ENCODE data around the gene SULT4A1.

The SULT4A1 gene

GRCh38 chr22:43811777-43812148 is 50.5 kb downstream of the SULT4A1 start:
- Histone ChIP-seq H3K4me1 (ENCODE audit: control insufficient read depth in 2 of 2, insufficient read depth in 2 of 2, low read length in 2 of 2) (peaks cover 8 to 13% of the 10 kb centered on the region in 2 donors), H3K9me3 (ENCODE audit: control insufficient read depth in 2 of 2, low read length in 2 of 2) (no peaks in the 10 kb centered on the region), H3K4me3 (ENCODE audit: low read length in 2 of 2) (peak overlapping the region; percentile 90 to 98), H3K27ac (ENCODE audit: low read depth in 2 of 2, low read length in 2 of 2) (peak overlapping the region in 1 of 2 donors; percentile 43), H3K9ac (ENCODE audit: low read depth in 1 of 2, low read length in 2 of 2) (peak overlapping the region; percentile 79 to 94), H3K36me3 (ENCODE audit: control insufficient read depth in 2 of 2, insufficient read depth in 2 of 2, low read length in 2 of 2) (no peaks in the 10 kb centered on the region), H3K27me3 (ENCODE audit: control insufficient read depth in 2 of 2, insufficient read depth in 2 of 2, low read length in 2 of 2) (no peaks in the 10 kb centered on the region)

GRCh38 chr22:43802897-43803495 is 59.3 kb downstream of the SULT4A1 start:
- H3K9ac ChIP-seq (ENCODE audit: low read depth in 1 of 2, low read length in 2 of 2) = no peak overlapping the region
- H3K27ac ChIP-seq (ENCODE audit: low read depth in 2 of 2, low read length in 2 of 2) = no peak overlapping the region
- H3K36me3 ChIP-seq (ENCODE audit: control insufficient read depth in 2 of 2, insufficient read depth in 2 of 2, low read length in 2 of 2) = no peaks in the 10 kb centered on the region
- H3K4me3 ChIP-seq (ENCODE audit: low read length in 2 of 2) = no peak overlapping the region
- H3K27me3 ChIP-seq (ENCODE audit: control insufficient read depth in 2 of 2, insufficient read depth in 2 of 2, low read length in 2 of 2) = no peaks in the 10 kb centered on the region
- no peaks in the 10 kb centered on the region for H3K9me3 ChIP-seq (ENCODE audit: control insufficient read depth in 2 of 2, low read length in 2 of 2)
- no peaks in the 10 kb centered on the region for H3K4me1 ChIP-seq (ENCODE audit: control insufficient read depth in 2 of 2, insufficient read depth in 2 of 2, low read length in 2 of 2)

- Histone ChIP-seq H3K4me3 (ENCODE audit: low read length in 2 of 2) (no peak overlapping the region), H3K9me3 (ENCODE audit: control insufficient read depth in 2 of 2, low read length in 2 of 2) (no peaks in the 10 kb centered on the region), H3K36me3 (ENCODE audit: control insufficient read depth in 2 of 2, insufficient read depth in 2 of 2, low read length in 2 of 2) (no peaks in the 10 kb centered on the region), H3K27me3 (ENCODE audit: control insufficient read depth in 2 of 2, insufficient read depth in 2 of 2, low read length in 2 of 2) (no peaks in the 10 kb centered on the region), H3K4me1 (ENCODE audit: control insufficient read depth in 2 of 2, insufficient read depth in 2 of 2, low read length in 2 of 2) (no peaks in the 10 kb centered on the region), H3K27ac (ENCODE audit: low read depth in 2 of 2, low read length in 2 of 2) (no peak overlapping the region), H3K9ac (ENCODE audit: low read depth in 1 of 2, low read length in 2 of 2) (no peak overlapping the region)
Observed at GRCh38 chr22:43800970-43801369, 61.3 kb downstream of the SULT4A1 start.

DNA sequence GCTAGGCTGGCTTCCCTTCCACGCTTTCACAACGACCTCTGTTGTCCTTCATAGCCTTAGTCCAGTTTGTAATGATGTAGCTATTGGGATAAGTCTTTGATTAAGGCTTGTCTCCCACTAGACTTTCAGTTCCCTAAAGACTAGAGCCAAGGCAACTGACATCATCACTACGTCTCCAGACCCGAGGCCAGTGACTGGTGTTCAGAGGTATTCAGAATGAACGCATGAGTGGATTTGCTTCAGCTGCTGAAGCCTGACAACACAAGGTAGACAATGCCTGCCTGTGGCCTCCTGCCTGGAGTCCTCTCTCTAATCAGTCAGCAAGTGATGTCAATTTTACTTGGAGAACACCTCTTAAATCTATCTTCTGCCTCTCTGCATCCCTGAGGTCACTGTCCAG is 63.8 kb downstream of the SULT4A1 start:
- H3K27ac ChIP-seq (ENCODE audit: low read depth in 2 of 2, low read length in 2 of 2) = no peak overlapping the region
- H3K36me3 ChIP-seq (ENCODE audit: control insufficient read depth in 2 of 2, insufficient read depth in 2 of 2, low read length in 2 of 2) = no peaks in the 10 kb centered on the region
- H3K9me3 ChIP-seq (ENCODE audit: control insufficient read depth in 2 of 2, low read length in 2 of 2) = no peaks in the 10 kb centered on the region
- H3K4me1 ChIP-seq (ENCODE audit: control insufficient read depth in 2 of 2, insufficient read depth in 2 of 2, low read length in 2 of 2) = no peaks in the 10 kb centered on the region
- H3K27me3 ChIP-seq (ENCODE audit: control insufficient read depth in 2 of 2, insufficient read depth in 2 of 2, low read length in 2 of 2) = no peaks in the 10 kb centered on the region
- no peak overlapping the region for H3K4me3 ChIP-seq (ENCODE audit: low read length in 2 of 2)
- no peak overlapping the region for H3K9ac ChIP-seq (ENCODE audit: low read depth in 1 of 2, low read length in 2 of 2)

- H3K9ac ChIP-seq (ENCODE audit: low read depth in 1 of 2, low read length in 2 of 2) = no peak overlapping the region
- no peaks in the 10 kb centered on the region for H3K36me3 ChIP-seq (ENCODE audit: control insufficient read depth in 2 of 2, insufficient read depth in 2 of 2, low read length in 2 of 2)
- no peaks in the 10 kb centered on the region for H3K4me1 ChIP-seq (ENCODE audit: control insufficient read depth in 2 of 2, insufficient read depth in 2 of 2, low read length in 2 of 2)
- H3K4me3 ChIP-seq (ENCODE audit: low read length in 2 of 2) = no peak overlapping the region
- no peak overlapping the region for H3K27ac ChIP-seq (ENCODE audit: low read depth in 2 of 2, low read length in 2 of 2)
- no peaks in the 10 kb centered on the region for H3K9me3 ChIP-seq (ENCODE audit: control insufficient read depth in 2 of 2, low read length in 2 of 2)
- no peaks in the 10 kb centered on the region for H3K27me3 ChIP-seq (ENCODE audit: control insufficient read depth in 2 of 2, insufficient read depth in 2 of 2, low read length in 2 of 2)
Observed at GRCh38 chr22:43796567-43796966, 65.7 kb downstream of the SULT4A1 start.

DNA sequence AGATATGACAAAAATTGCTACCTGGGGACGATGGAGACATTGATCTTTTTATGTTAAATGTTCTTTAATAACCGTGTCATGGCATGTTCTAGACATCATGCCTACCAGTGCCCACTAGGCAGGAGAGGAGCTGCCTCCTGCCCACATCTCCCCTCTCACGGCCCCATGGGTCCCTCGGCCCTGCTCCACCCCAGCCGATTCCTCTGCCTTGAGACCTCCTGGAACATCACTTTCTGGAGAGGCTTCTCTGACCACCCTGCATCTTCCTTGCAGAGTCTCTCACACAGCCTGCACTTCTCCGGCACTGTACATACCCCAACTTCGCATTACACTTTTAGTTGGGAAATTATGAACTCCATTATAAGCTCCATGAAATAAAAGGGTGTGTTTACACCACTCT is 67.0 kb downstream of the SULT4A1 start:
- no peak overlapping the region for H3K4me3 ChIP-seq (ENCODE audit: low read length in 2 of 2)
- no peaks in the 10 kb centered on the region for H3K4me1 ChIP-seq (ENCODE audit: control insufficient read depth in 2 of 2, insufficient read depth in 2 of 2, low read length in 2 of 2)
- no peak overlapping the region for H3K27ac ChIP-seq (ENCODE audit: low read depth in 2 of 2, low read length in 2 of 2)
- no peaks in the 10 kb centered on the region for H3K36me3 ChIP-seq (ENCODE audit: control insufficient read depth in 2 of 2, insufficient read depth in 2 of 2, low read length in 2 of 2)
- no peaks in the 10 kb centered on the region for H3K9me3 ChIP-seq (ENCODE audit: control insufficient read depth in 2 of 2, low read length in 2 of 2)
- H3K9ac ChIP-seq (ENCODE audit: low read depth in 1 of 2, low read length in 2 of 2) = no peak overlapping the region
- H3K27me3 ChIP-seq (ENCODE audit: control insufficient read depth in 2 of 2, insufficient read depth in 2 of 2, low read length in 2 of 2) = no peaks in the 10 kb centered on the region

DNA sequence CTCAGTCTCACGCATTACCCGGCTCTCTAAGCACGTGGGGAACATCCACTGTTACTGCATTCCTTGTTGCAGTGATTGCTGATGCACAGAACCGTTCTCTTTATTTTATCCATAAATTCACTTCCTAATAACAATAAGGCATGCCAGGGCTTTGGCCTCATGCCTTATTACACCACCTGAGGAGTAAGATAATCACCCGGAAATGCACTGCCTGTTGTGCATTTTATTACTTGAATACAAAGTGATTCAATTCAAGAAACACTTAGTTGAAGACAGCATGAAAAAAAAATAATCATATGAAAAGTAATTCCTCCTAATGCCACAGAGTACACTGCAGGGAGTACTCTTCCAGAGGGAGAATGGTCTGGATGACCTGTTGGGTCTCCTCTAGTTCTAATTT is 69.4 kb downstream of the SULT4A1 start:
- H3K9ac ChIP-seq (ENCODE audit: low read depth in 1 of 2, low read length in 2 of 2) = no peak overlapping the region
- no peak overlapping the region for H3K4me3 ChIP-seq (ENCODE audit: low read length in 2 of 2)
- no peaks in the 10 kb centered on the region for H3K27me3 ChIP-seq (ENCODE audit: control insufficient read depth in 2 of 2, insufficient read depth in 2 of 2, low read length in 2 of 2)
- no peak overlapping the region for H3K27ac ChIP-seq (ENCODE audit: low read depth in 2 of 2, low read length in 2 of 2)
- no peaks in the 10 kb centered on the region for H3K36me3 ChIP-seq (ENCODE audit: control insufficient read depth in 2 of 2, insufficient read depth in 2 of 2, low read length in 2 of 2)
- no peaks in the 10 kb centered on the region for H3K9me3 ChIP-seq (ENCODE audit: control insufficient read depth in 2 of 2, low read length in 2 of 2)
- H3K4me1 ChIP-seq (ENCODE audit: control insufficient read depth in 2 of 2, insufficient read depth in 2 of 2, low read length in 2 of 2) = peaks cover 0 to 3% of the 10 kb centered on the region in 2 donors

DNA sequence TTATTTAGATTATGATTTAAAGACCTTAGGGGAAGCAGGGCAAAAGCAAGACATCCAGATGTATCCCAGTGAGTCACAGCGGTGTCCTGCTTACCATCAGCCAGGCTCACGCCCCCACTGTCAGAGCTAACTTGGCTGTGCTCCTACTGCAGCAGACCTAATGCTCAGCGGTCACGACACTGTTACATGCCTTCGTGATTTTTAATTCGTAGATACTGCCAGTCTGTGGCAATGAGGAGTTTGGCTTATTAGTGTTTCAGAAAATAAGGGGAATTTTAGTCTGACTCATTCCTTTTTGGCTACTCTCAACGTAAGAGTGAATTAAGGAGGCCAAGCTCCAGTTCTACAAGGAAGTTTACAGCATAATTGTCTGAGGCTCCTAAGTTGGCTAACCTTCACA is 72.9 kb downstream of the SULT4A1 start:
- no peaks in the 10 kb centered on the region for H3K9me3 ChIP-seq (ENCODE audit: control insufficient read depth in 2 of 2, low read length in 2 of 2)
- no peaks in the 10 kb centered on the region for H3K27me3 ChIP-seq (ENCODE audit: control insufficient read depth in 2 of 2, insufficient read depth in 2 of 2, low read length in 2 of 2)
- H3K27ac ChIP-seq (ENCODE audit: low read depth in 2 of 2, low read length in 2 of 2) = no peak overlapping the region
- H3K4me1 ChIP-seq (ENCODE audit: control insufficient read depth in 2 of 2, insufficient read depth in 2 of 2, low read length in 2 of 2) = peaks cover 0 to 3% of the 10 kb centered on the region in 2 donors
- H3K4me3 ChIP-seq (ENCODE audit: low read length in 2 of 2) = no peak overlapping the region
- H3K36me3 ChIP-seq (ENCODE audit: control insufficient read depth in 2 of 2, insufficient read depth in 2 of 2, low read length in 2 of 2) = no peaks in the 10 kb centered on the region
- no peak overlapping the region for H3K9ac ChIP-seq (ENCODE audit: low read depth in 1 of 2, low read length in 2 of 2)

- no peaks in the 10 kb centered on the region for H3K27me3 ChIP-seq (ENCODE audit: control insufficient read depth in 2 of 2, insufficient read depth in 2 of 2, low read length in 2 of 2)
- no peaks in the 10 kb centered on the region for H3K9me3 ChIP-seq (ENCODE audit: control insufficient read depth in 2 of 2, low read length in 2 of 2)
- no peak overlapping the region for H3K27ac ChIP-seq (ENCODE audit: low read depth in 2 of 2, low read length in 2 of 2)
- H3K4me1 ChIP-seq (ENCODE audit: control insufficient read depth in 2 of 2, insufficient read depth in 2 of 2, low read length in 2 of 2) = no peaks in the 10 kb centered on the region
- no peaks in the 10 kb centered on the region for H3K36me3 ChIP-seq (ENCODE audit: control insufficient read depth in 2 of 2, insufficient read depth in 2 of 2, low read length in 2 of 2)
- no peak overlapping the region for H3K9ac ChIP-seq (ENCODE audit: low read depth in 1 of 2, low read length in 2 of 2)
- no peak overlapping the region for H3K4me3 ChIP-seq (ENCODE audit: low read length in 2 of 2)
Observed at GRCh38 chr22:43783777-43784176, 78.5 kb downstream of the SULT4A1 start.

GRCh38 chr22:43782448-43782847 is 79.9 kb downstream of the SULT4A1 start:
- H3K4me3 ChIP-seq (ENCODE audit: low read length in 2 of 2) = no peak overlapping the region
- H3K27me3 ChIP-seq (ENCODE audit: control insufficient read depth in 2 of 2, insufficient read depth in 2 of 2, low read length in 2 of 2) = no peaks in the 10 kb centered on the region
- no peaks in the 10 kb centered on the region for H3K36me3 ChIP-seq (ENCODE audit: control insufficient read depth in 2 of 2, insufficient read depth in 2 of 2, low read length in 2 of 2)
- no peaks in the 10 kb centered on the region for H3K9me3 ChIP-seq (ENCODE audit: control insufficient read depth in 2 of 2, low read length in 2 of 2)
- no peak overlapping the region for H3K27ac ChIP-seq (ENCODE audit: low read depth in 2 of 2, low read length in 2 of 2)
- no peak overlapping the region for H3K9ac ChIP-seq (ENCODE audit: low read depth in 1 of 2, low read length in 2 of 2)
- H3K4me1 ChIP-seq (ENCODE audit: control insufficient read depth in 2 of 2, insufficient read depth in 2 of 2, low read length in 2 of 2) = no peaks in the 10 kb centered on the region

DNA sequence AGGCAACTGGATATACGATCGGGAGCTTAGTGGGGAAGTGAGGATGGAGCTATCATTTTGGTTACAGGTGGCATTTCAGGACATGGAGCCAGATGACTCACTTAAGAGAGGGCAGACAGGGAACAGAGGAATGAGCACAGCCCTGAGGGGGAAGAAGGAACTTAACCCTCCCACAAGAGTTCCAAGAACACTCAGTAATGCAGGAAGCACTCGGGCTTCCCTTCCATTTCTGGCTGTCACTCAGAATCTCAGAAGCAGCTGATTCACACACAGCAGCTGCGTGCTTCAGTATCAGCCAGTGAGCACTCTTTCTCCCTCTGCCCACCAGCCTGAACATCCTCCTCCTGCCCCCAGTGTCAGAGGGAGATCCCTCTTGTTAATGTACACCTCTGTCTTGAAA is 85.0 kb downstream of the SULT4A1 start:
- Histone ChIP-seq H3K4me3 (ENCODE audit: low read length in 2 of 2) (no peak overlapping the region), H3K9ac (ENCODE audit: low read depth in 1 of 2, low read length in 2 of 2) (no peak overlapping the region), H3K27me3 (ENCODE audit: control insufficient read depth in 2 of 2, insufficient read depth in 2 of 2, low read length in 2 of 2) (no peaks in the 10 kb centered on the region), H3K4me1 (ENCODE audit: control insufficient read depth in 2 of 2, insufficient read depth in 2 of 2, low read length in 2 of 2) (no peaks in the 10 kb centered on the region), H3K27ac (ENCODE audit: low read depth in 2 of 2, low read length in 2 of 2) (no peak overlapping the region), H3K9me3 (ENCODE audit: control insufficient read depth in 2 of 2, low read length in 2 of 2) (no peaks in the 10 kb centered on the region), H3K36me3 (ENCODE audit: control insufficient read depth in 2 of 2, insufficient read depth in 2 of 2, low read length in 2 of 2) (no peaks in the 10 kb centered on the region)
